Activated CD4-positive, alpha-beta T cell treated with anti-CD3 and anti-CD28 coated beads, Interleukin-2, amount 50 U/mL, for 24 hours (primary cell): ENCODE results near the gene OR4K1.
"Not testable (repeated sequence)": the region's sequence is repeated elsewhere in the genome, so short reads cannot be mapped to it uniquely, and the experiment has no call there.

ENCODE experiments used
- DNase-seq, 2 donors: peaks; one replicate each; pipeline ENCODE4 v3.0.0-alpha.2; 2020; ENCODE audit warnings: low read depth in 1 of 2, low spot score in 1 of 2

OR4K1 gene

GRCh38 chr14:19930617-19931016 lies at the start of gene OR4K1:
OR4K1 (plus strand) TSS chr14:19930917; CDS start chr14:19935667, 4,750 bp downstream.
- DNase-seq = no peak

- DNase-seq = no peak
Observed at GRCh38 chr14:19895282-19895681, 35.4 kb upstream of the OR4K1 start.

- DNase-seq = no peak
Observed at GRCh38 chr14:19900999-19901398, 29.7 kb upstream of the OR4K1 start.

GRCh38 chr14:19902409-19902808 lies 28.3 kb upstream of the OR4K1 start:
- DNase-seq = no peak

- no peak for DNase-seq
Observed at GRCh38 chr14:19906665-19907064, 24.1 kb upstream of the OR4K1 start.

GRCh38 chr14:19911114-19911513 lies 19.6 kb upstream of the OR4K1 start:
- no peak for DNase-seq

- DNase-seq = no peak
Observed at GRCh38 chr14:19917243-19917642, 13.5 kb upstream of the OR4K1 start.

- no peak for DNase-seq
Observed at GRCh38 chr14:19917955-19918518, 12.7 kb upstream of the OR4K1 start.

GRCh38 chr14:19918553-19919264 lies 12.0 kb upstream of the OR4K1 start:
- no peak for DNase-seq

- no peak for DNase-seq
Observed at GRCh38 chr14:19920021-19920657, 10.6 kb upstream of the OR4K1 start, which contains the start of gene OR4K5. OR4K5 (plus strand) TSS chr14:19920607; CDS start chr14:19920607, 0 bp downstream.

- DNase-seq = no peak
Observed at GRCh38 chr14:19941668-19942067, 11.0 kb downstream of the OR4K1 start.

- no peak for DNase-seq
Observed at GRCh38 chr14:19947413-19948090, 16.8 kb downstream of the OR4K1 start.

- no peak for DNase-seq
Observed at GRCh38 chr14:19949218-19949617, 18.5 kb downstream of the OR4K1 start.

- not testable (repeated sequence) for DNase-seq
Observed at GRCh38 chr14:19969735-19970134, 39.0 kb downstream of the OR4K1 start.

- DNase-seq = no peak
Observed at GRCh38 chr14:19974844-19975243, 44.1 kb downstream of the OR4K1 start.

- DNase-seq = no peak
Observed at GRCh38 chr14:19975291-19975690, 44.6 kb downstream of the OR4K1 start, which contains the start of gene OR4K15. OR4K15 (plus strand) TSS chr14:19975591; CDS start chr14:19975591, 0 bp downstream.
